IPS-18a (cell line): ENCODE data around the gene MAPK8IP1.

ENCODE experiments used
- H3K27ac ChIP-seq: one replicate; pipeline ENCODE4 v1.5.1; 2013; ENCODE audit warnings: low read length
- H3K27me3 ChIP-seq: one replicate; pipeline ENCODE4 v1.6.1; 2013; ENCODE audit warnings: mild to moderate bottlenecking, low read length; ENCODE audit not compliant: control insufficient read depth, insufficient read depth
- H3K36me3 ChIP-seq: one replicate; pipeline ENCODE4 v1.6.1; 2013; ENCODE audit warnings: low read depth, low read length; ENCODE audit not compliant: control insufficient read depth
- H3K4me1 ChIP-seq: one replicate; pipeline ENCODE4 v1.6.1; 2013; ENCODE audit warnings: low read depth, low read length; ENCODE audit not compliant: control insufficient read depth
- H3K4me3 ChIP-seq: one replicate; pipeline ENCODE4 v1.5.1; 2013; ENCODE audit warnings: low read length
- H3K9ac ChIP-seq: one replicate; pipeline ENCODE4 v1.6.1; 2013; ENCODE audit warnings: mild to moderate bottlenecking, low read length, moderate library complexity
- H3K9me3 ChIP-seq: one replicate; pipeline ENCODE4 v1.6.1; 2013; ENCODE audit warnings: low read depth, low read length; ENCODE audit not compliant: control insufficient read depth

The MAPK8IP1 gene

GRCh38 chr11:45925550-45925949, 40.1 kb downstream of the MAPK8IP1 start:
- peaks cover 9% of the 10 kb centered on the region for H3K4me1 ChIP-seq
- no peak overlapping the region for H3K4me3 ChIP-seq
- H3K27ac ChIP-seq: no peak overlapping the region
- H3K9me3 ChIP-seq: no peaks in the 10 kb centered on the region
- peaks cover 14% of the 10 kb centered on the region for H3K27me3 ChIP-seq
- no peak overlapping the region for H3K9ac ChIP-seq
- peaks cover 22% of the 10 kb centered on the region for H3K36me3 ChIP-seq

- Histone ChIP-seq H3K9me3 (no peaks in the 10 kb centered on the region), H3K4me1 (peaks cover 5% of the 10 kb centered on the region), H3K27ac (no peak overlapping the region), H3K4me3 (no peak overlapping the region), H3K9ac (no peak overlapping the region), H3K36me3 (peaks cover 22% of the 10 kb centered on the region), H3K27me3 (peaks cover 9% of the 10 kb centered on the region)
Observed at GRCh38 chr11:45926001-45926401, 40.5 kb downstream of the MAPK8IP1 start.

GRCh38 chr11:45926536-45927331, 41.3 kb downstream of the MAPK8IP1 start:
- Histone ChIP-seq H3K4me1 (no peaks in the 10 kb centered on the region), H3K27me3 (peaks cover 5% of the 10 kb centered on the region), H3K9ac (no peak overlapping the region), H3K27ac (no peak overlapping the region), H3K9me3 (no peaks in the 10 kb centered on the region), H3K4me3 (no peak overlapping the region), H3K36me3 (peaks cover 22% of the 10 kb centered on the region)

GRCh38 chr11:45927332-45927683, 41.9 kb downstream of the MAPK8IP1 start:
- Histone ChIP-seq H3K36me3 (peaks cover 22% of the 10 kb centered on the region), H3K27me3 (peaks cover 5% of the 10 kb centered on the region), H3K9ac (no peak overlapping the region), H3K27ac (no peak overlapping the region), H3K9me3 (no peaks in the 10 kb centered on the region), H3K4me3 (no peak overlapping the region), H3K4me1 (no peaks in the 10 kb centered on the region)

- no peaks in the 10 kb centered on the region for H3K9me3 ChIP-seq
- peaks cover 23% of the 10 kb centered on the region for H3K36me3 ChIP-seq
- H3K9ac ChIP-seq: no peak overlapping the region
- peaks cover 5% of the 10 kb centered on the region for H3K27me3 ChIP-seq
- H3K4me1 ChIP-seq: no peaks in the 10 kb centered on the region
- no peak overlapping the region for H3K4me3 ChIP-seq
- no peak overlapping the region for H3K27ac ChIP-seq
Observed at GRCh38 chr11:45927684-45928413, 42.4 kb downstream of the MAPK8IP1 start.

GRCh38 chr11:45928535-45929215, 43.2 kb downstream of the MAPK8IP1 start:
- Histone ChIP-seq H3K9ac (no peak overlapping the region), H3K4me3 (no peak overlapping the region), H3K27ac (no peak overlapping the region), H3K9me3 (no peaks in the 10 kb centered on the region), H3K36me3 (peaks cover 31% of the 10 kb centered on the region), H3K27me3 (no peaks in the 10 kb centered on the region), H3K4me1 (no peaks in the 10 kb centered on the region)

- Histone ChIP-seq H3K4me1 (no peaks in the 10 kb centered on the region), H3K27ac (no peak overlapping the region), H3K9me3 (no peaks in the 10 kb centered on the region), H3K27me3 (no peaks in the 10 kb centered on the region), H3K4me3 (no peak overlapping the region), H3K36me3 (peaks cover 36% of the 10 kb centered on the region), H3K9ac (no peak overlapping the region)
Observed at GRCh38 chr11:45929486-45930030, 44.1 kb downstream of the MAPK8IP1 start.

GRCh38 chr11:45930031-45930794, 44.8 kb downstream of the MAPK8IP1 start:
- Histone ChIP-seq H3K4me1 (no peaks in the 10 kb centered on the region), H3K36me3 (peaks cover 38% of the 10 kb centered on the region), H3K9ac (no peak overlapping the region), H3K4me3 (no peak overlapping the region), H3K27ac (no peak overlapping the region), H3K27me3 (no peaks in the 10 kb centered on the region), H3K9me3 (no peaks in the 10 kb centered on the region)

GRCh38 chr11:45930951-45931570, 45.6 kb downstream of the MAPK8IP1 start:
- Histone ChIP-seq H3K9ac (no peak overlapping the region), H3K27ac (no peak overlapping the region), H3K4me3 (no peak overlapping the region), H3K36me3 (peaks cover 46% of the 10 kb centered on the region), H3K9me3 (no peaks in the 10 kb centered on the region), H3K27me3 (no peaks in the 10 kb centered on the region), H3K4me1 (no peaks in the 10 kb centered on the region)

- no peaks in the 10 kb centered on the region for H3K4me1 ChIP-seq
- H3K9me3 ChIP-seq: no peaks in the 10 kb centered on the region
- H3K27me3 ChIP-seq: no peaks in the 10 kb centered on the region
- H3K4me3 ChIP-seq: no peak overlapping the region
- H3K36me3 ChIP-seq: peaks cover 46% of the 10 kb centered on the region
- no peak overlapping the region for H3K27ac ChIP-seq
- no peak overlapping the region for H3K9ac ChIP-seq
Observed at GRCh38 chr11:45931739-45932138, 46.3 kb downstream of the MAPK8IP1 start.
